ENCODE results near the gene RAB3GAP2.

GRCh38 chr1:220221269-220221668 lies 51.0 kb downstream of the RAB3GAP2 start:
- no peak for TF ChIP-seq CTCF (IDR thresholded peaks at IDR 0.05 in 8 of 11, conservative IDR thresholded peaks at IDR 0.05 in 3 of 11)
- no peak for TF ChIP-seq POLR2AphosphoS5 (IDR thresholded peaks at IDR 0.05)

All from spleen (tissue), 7 donors.